NCI-H1048 (cell line): ENCODE results near the gene PRTG.
"Not testable (repeated sequence)": the region's sequence is repeated elsewhere in the genome, so short reads cannot be mapped to it uniquely, and the experiment has no call there.

Experiments
- DNase-seq: peaks from one replicate; lab custom pipeline; 2025; lab: John Stamatoyannopoulos, UW

The PRTG gene

GRCh38 chr15:55696221-55696620 lies 46.7 kb downstream of the PRTG start:
- no peak for DNase-seq

- DNase-seq: no peak
These were observed 47.5 kb downstream of the PRTG start for GRCh38 chr15:55695432-55695831.

GRCh38 chr15:55694652-55695150 lies 48.3 kb downstream of the PRTG start:
- peak; percentile 59 for DNase-seq

GRCh38 chr15:55693116-55693515 lies 49.8 kb downstream of the PRTG start:
- not testable (repeated sequence) for DNase-seq

GRCh38 chr15:55687792-55688191 lies 55.2 kb downstream of the PRTG start:
- no peak for DNase-seq

- DNase-seq: no peak
These were observed 57.7 kb downstream of the PRTG start for GRCh38 chr15:55685286-55685685.

GRCh38 chr15:55683376-55683775 lies 59.6 kb downstream of the PRTG start:
- no peak for DNase-seq

- DNase-seq: no peak
These were observed 61.3 kb downstream of the PRTG start for GRCh38 chr15:55681631-55682030.

- no peak for DNase-seq
These were observed 66.4 kb downstream of the PRTG start for GRCh38 chr15:55676507-55676906.

- no peak for DNase-seq
These were observed 69.7 kb downstream of the PRTG start for GRCh38 chr15:55673287-55673686.

GRCh38 chr15:55669270-55669669 lies 73.7 kb downstream of the PRTG start:
- no peak for DNase-seq

GRCh38 chr15:55665605-55666227 lies 77.2 kb downstream of the PRTG start:
- DNase-seq: no peak

- no peak for DNase-seq
These were observed 81.5 kb downstream of the PRTG start for GRCh38 chr15:55661428-55661827.

- DNase-seq: no peak
These were observed 82.8 kb downstream of the PRTG start for GRCh38 chr15:55660153-55660552.

GRCh38 chr15:55659481-55659880 lies 83.5 kb downstream of the PRTG start:
- DNase-seq: no peak

- no peak for DNase-seq
These were observed 84.1 kb downstream of the PRTG start for GRCh38 chr15:55658886-55659285.

GRCh38 chr15:55654561-55655031 lies 88.4 kb downstream of the PRTG start:
- DNase-seq: no peak

- DNase-seq: no peak
These were observed 90.0 kb downstream of the PRTG start for GRCh38 chr15:55652909-55653495.

GRCh38 chr15:55652359-55652758 lies 90.6 kb downstream of the PRTG start:
- no peak for DNase-seq

GRCh38 chr15:55649058-55649423 lies 93.9 kb downstream of the PRTG start:
- no peak for DNase-seq

- no peak for DNase-seq
These were observed 104.2 kb downstream of the PRTG start for GRCh38 chr15:55638764-55639163.

GRCh38 chr15:55637086-55637485 lies 105.9 kb downstream of the PRTG start:
- no peak for DNase-seq

- DNase-seq: no peak
These were observed 109.2 kb downstream of the PRTG start for GRCh38 chr15:55633731-55634130.

- DNase-seq: no peak
These were observed 110.5 kb downstream of the PRTG start for GRCh38 chr15:55632434-55632833.
